H9 (cell line): ENCODE data around the gene MYO18A. TPM values are rescaled to one million over a fixed set of nuclear protein-coding genes. Genes with fewer than 3 reads are reported as not detected.

Source experiments
- DNase-seq: peaks from one replicate; pipeline ENCODE4 v3.0.0-alpha.2; 2017
- H2AFZ ChIP-seq: one replicate; pipeline ENCODE4 v1.6.1; 2013; ENCODE audit warnings: mild to moderate bottlenecking, low read length, control low read depth, moderate library complexity
- H2AK5ac ChIP-seq: 2 replicates; pipeline ENCODE4 v1.6.1; 2013; ENCODE audit warnings: low read length, control low read depth, mixed read lengths; ENCODE audit not compliant: insufficient read length
- H2BK120ac ChIP-seq: one replicate; pipeline ENCODE4 v1.6.1; 2013; ENCODE audit warnings: low read depth, mild to moderate bottlenecking, low read length, control low read depth, inconsistent platforms; ENCODE audit not compliant: poor library complexity, severe bottlenecking
- H2BK12ac ChIP-seq: 2 replicates; pipeline ENCODE4 v1.6.1; 2013; ENCODE audit warnings: low read length, control low read depth, mixed read lengths, low read depth; ENCODE audit not compliant: insufficient read length
- H2BK15ac ChIP-seq: 2 replicates; pipeline ENCODE4 v1.6.1; 2013; ENCODE audit warnings: low read depth, low read length, control low read depth
- H2BK20ac ChIP-seq: one replicate; pipeline ENCODE4 v1.6.1; 2013; ENCODE audit warnings: low read depth, mild to moderate bottlenecking, low read length, control low read depth, inconsistent platforms; ENCODE audit not compliant: poor library complexity, severe bottlenecking
- H2BK5ac ChIP-seq: 2 replicates; pipeline ENCODE4 v1.6.1; 2013; ENCODE audit warnings: low read length, control low read depth, mixed read lengths; ENCODE audit not compliant: insufficient read length
- H3K14ac ChIP-seq: 2 replicates; pipeline ENCODE4 v1.6.1; 2013; ENCODE audit warnings: low read length, control low read depth; ENCODE audit not compliant: insufficient read depth
- H3K18ac ChIP-seq: 2 replicates; pipeline ENCODE4 v1.6.1; 2013; ENCODE audit warnings: low read depth, mild to moderate bottlenecking, mixed read lengths, low read length, control low read depth; ENCODE audit not compliant: insufficient read length
- H3K23ac ChIP-seq: 2 replicates; pipeline ENCODE4 v1.6.1; 2013; ENCODE audit warnings: low read length, control low read depth, mixed read lengths, low read depth; ENCODE audit not compliant: insufficient read length
- H3K23me2 ChIP-seq: 2 replicates; pipeline ENCODE4 v1.6.1; 2013; ENCODE audit warnings: low read depth, mild to moderate bottlenecking, mixed read lengths, low read length, control low read depth; ENCODE audit not compliant: insufficient read length, poor library complexity, severe bottlenecking
- H3K27ac ChIP-seq: 2 replicates; pipeline ENCODE4 v1.5.1; 2013; ENCODE audit warnings: low read length, control low read depth, mixed read lengths, low read depth; ENCODE audit not compliant: insufficient read length
- H3K27me3 ChIP-seq: 2 replicates; pipeline ENCODE4 v1.6.1; 2013; ENCODE audit warnings: low read length, control low read depth, inconsistent platforms; ENCODE audit not compliant: insufficient read depth
- H3K4ac ChIP-seq: 2 replicates; pipeline ENCODE4 v1.6.1; 2013; ENCODE audit warnings: low read depth, mild to moderate bottlenecking, control low read depth, inconsistent platforms, low read length, moderate library complexity
- H3K4me1 ChIP-seq: 2 replicates; pipeline ENCODE4 v1.6.1; 2013; ENCODE audit warnings: low read length, control low read depth, inconsistent platforms; ENCODE audit not compliant: insufficient read depth
- H3K4me2 ChIP-seq: 2 replicates; pipeline ENCODE4 v1.6.1; 2013; ENCODE audit warnings: low read length, control low read depth, mixed read lengths; ENCODE audit not compliant: insufficient read length, insufficient read depth
- H3K56ac ChIP-seq: 2 replicates; pipeline ENCODE4 v1.6.1; 2013; ENCODE audit warnings: low read depth, mild to moderate bottlenecking, mixed read lengths, low read length, control low read depth; ENCODE audit not compliant: insufficient read length
- H3K79me1 ChIP-seq: 2 replicates; pipeline ENCODE4 v1.6.1; 2013; ENCODE audit warnings: low read depth, mild to moderate bottlenecking, moderate library complexity, low read length, control low read depth, inconsistent platforms; ENCODE audit not compliant: insufficient read depth, poor library complexity, severe bottlenecking
- H3K79me2 ChIP-seq: 2 replicates; pipeline ENCODE4 v1.6.1; 2013; ENCODE audit warnings: low read length, control low read depth, inconsistent platforms; ENCODE audit not compliant: insufficient read depth
- H3K9ac ChIP-seq: 2 replicates; pipeline ENCODE4 v1.6.1; 2013; ENCODE audit warnings: low read length, control low read depth, mixed read lengths; ENCODE audit not compliant: insufficient read length; ENCODE audit errors: extremely low read depth
- H3K9me3 ChIP-seq: one replicate; pipeline ENCODE4 v1.6.1; 2013; ENCODE audit warnings: low read depth, low read length, inconsistent platforms; ENCODE audit not compliant: control insufficient read depth
- H3T11ph ChIP-seq: one replicate; pipeline ENCODE4 v1.6.1; 2013; ENCODE audit warnings: mild to moderate bottlenecking, low read length, control low read depth, inconsistent platforms
- H4K20me1 ChIP-seq: one replicate; pipeline ENCODE4 v1.6.1; 2013; ENCODE audit not compliant: control insufficient read depth, insufficient read length, insufficient read depth
- H4K5ac ChIP-seq: 2 replicates; pipeline ENCODE4 v1.6.1; 2013; ENCODE audit warnings: low read depth, mild to moderate bottlenecking, mixed read lengths, low read length, control low read depth; ENCODE audit not compliant: insufficient read length
- H4K8ac ChIP-seq: replicated peaks from 2 replicates; pipeline ENCODE4 v1.6.1; 2013; ENCODE audit warnings: low read length, control low read depth, mixed read lengths, low read depth; ENCODE audit not compliant: insufficient read length
- H4K91ac ChIP-seq: 2 replicates; pipeline ENCODE4 v1.6.1; 2013; ENCODE audit warnings: low read depth, mild to moderate bottlenecking, moderate library complexity, mixed read lengths, low read length, control low read depth; ENCODE audit not compliant: insufficient read length
- H3K27ac Mint-ChIP-seq, 3 experiments: 2 replicates in 2 of 3; 3 replicates in 1 of 3; pipeline ENCODE4 v1.8.0; 2020 to 2021; ENCODE audit warnings: mixed read lengths in 3 of 3, mild to moderate bottlenecking in 1 of 3, moderate library complexity in 1 of 3
- H3K27me3 Mint-ChIP-seq: 2 replicates; pipeline ENCODE4 v1.8.0; 2021; ENCODE audit warnings: low read depth, mild to moderate bottlenecking, moderate library complexity, mixed read lengths
- H3K36me3 Mint-ChIP-seq, 3 experiments: 2 replicates in 2 of 3; 3 replicates in 1 of 3; pipeline ENCODE4 v1.8.0; 2020 to 2021; ENCODE audit warnings: low read depth in 3 of 3, mixed read lengths in 3 of 3; ENCODE audit not compliant: insufficient read depth in 1 of 3
- H3K4me1 Mint-ChIP-seq, 2 experiments: 2 replicates each; pipeline ENCODE4 v1.8.0; 2020; ENCODE audit warnings: mixed read lengths in 2 of 2
- H3K4me3 Mint-ChIP-seq, 2 experiments: 2 replicates in 1 of 2; 3 replicates in 1 of 2; pipeline ENCODE4 v1.8.0; 2020 to 2021; ENCODE audit warnings: mild to moderate bottlenecking in 2 of 2, mixed read lengths in 2 of 2, moderate library complexity in 1 of 2
- H3K9me3 Mint-ChIP-seq, 2 experiments: 2 replicates in 1 of 2; 3 replicates in 1 of 2; pipeline ENCODE4 v1.8.0; 2020; ENCODE audit warnings: mild to moderate bottlenecking in 2 of 2, mixed read lengths in 2 of 2, moderate library complexity in 1 of 2
- WGBS: extraction: QIAGEN DNeasy Blood & Tissue Kit; methylation state at CpG from one replicate; pipeline ENCODE4 v1.1.7; 2013; ENCODE audit warnings: missing lambda C conversion rate, low lambda C conversion rate, mixed read lengths; ENCODE audit not compliant: insufficient read length; ENCODE audit errors: extremely low coverage; 5-methylcytosine and 5-hydroxymethylcytosine counted together
- total RNA-seq: library from RNA; stranded (reverse); gene quantifications from 2 replicates; pipeline ENCODE4 v1.2.1, GENCODE V29; 2021
- TF ChIP-seq, protein P1 (sequence below): fragments of 200-600 bp; sonication (generic); conservative IDR thresholded peaks from 3 replicates; pipeline ENCODE4 v1.8.0; 2021; ENCODE audit warnings: antibody characterized with exemption, mild to moderate bottlenecking

MYO18A gene
- total RNA-seq, 1 experiment from 2014 or later: 21.6 TPM

DNA sequence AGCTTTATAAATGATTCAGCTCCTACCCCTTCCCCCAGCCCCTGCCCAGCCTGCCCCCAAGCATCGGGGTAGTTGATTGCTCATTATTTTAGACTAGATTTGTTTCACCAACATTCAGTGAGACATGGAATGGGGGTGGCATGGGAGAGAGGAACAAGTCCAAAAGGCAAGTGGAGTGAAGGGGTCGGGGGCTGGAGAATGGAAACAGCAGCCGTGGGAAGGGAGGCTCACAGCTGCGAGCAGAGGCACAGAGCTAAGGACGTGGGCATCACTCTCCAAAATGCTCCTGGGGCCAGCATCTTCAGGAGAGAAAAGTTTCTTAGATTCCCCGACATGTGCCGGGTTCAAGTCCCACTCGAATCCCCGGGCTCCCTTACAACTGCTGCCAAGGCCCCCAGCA lies 118.0 kb downstream of the MYO18A start:
- Histone ChIP-seq H3K23ac (no peak overlapping the region), H3K79me1 (no peaks in the 10 kb centered on the region), H3T11ph (no peak overlapping the region), H3K27me3 (no peaks in the 10 kb centered on the region), H4K8ac (no peak overlapping the region), H3K4me2 (no peak overlapping the region), H3K23me2 (no peaks in the 10 kb centered on the region), H3K9ac (no peak overlapping the region), H2BK12ac (no peak overlapping the region), H3K27ac (no peak overlapping the region), H4K20me1 (no peaks in the 10 kb centered on the region), H4K5ac (no peak overlapping the region), H3K9me3 (no peaks in the 10 kb centered on the region), H2AK5ac (no peak overlapping the region), H3K79me2 (no peaks in the 10 kb centered on the region), H2BK20ac (no peak overlapping the region), H2BK15ac (no peak overlapping the region), H2AFZ (no peak overlapping the region), H3K18ac (no peak overlapping the region), H2BK5ac (no peak overlapping the region), H3K4ac (no peak overlapping the region), H2BK120ac (no peak overlapping the region), H3K56ac (no peak overlapping the region), H3K4me1 (peaks cover 7% of the 10 kb centered on the region; the same call in 1 of the 2 replicates), H3K14ac (peak overlapping the region; percentile 50; the same call in 1 of the 2 replicates), H4K91ac (no peak overlapping the region)
- TF ChIP-seq, protein P1, sequence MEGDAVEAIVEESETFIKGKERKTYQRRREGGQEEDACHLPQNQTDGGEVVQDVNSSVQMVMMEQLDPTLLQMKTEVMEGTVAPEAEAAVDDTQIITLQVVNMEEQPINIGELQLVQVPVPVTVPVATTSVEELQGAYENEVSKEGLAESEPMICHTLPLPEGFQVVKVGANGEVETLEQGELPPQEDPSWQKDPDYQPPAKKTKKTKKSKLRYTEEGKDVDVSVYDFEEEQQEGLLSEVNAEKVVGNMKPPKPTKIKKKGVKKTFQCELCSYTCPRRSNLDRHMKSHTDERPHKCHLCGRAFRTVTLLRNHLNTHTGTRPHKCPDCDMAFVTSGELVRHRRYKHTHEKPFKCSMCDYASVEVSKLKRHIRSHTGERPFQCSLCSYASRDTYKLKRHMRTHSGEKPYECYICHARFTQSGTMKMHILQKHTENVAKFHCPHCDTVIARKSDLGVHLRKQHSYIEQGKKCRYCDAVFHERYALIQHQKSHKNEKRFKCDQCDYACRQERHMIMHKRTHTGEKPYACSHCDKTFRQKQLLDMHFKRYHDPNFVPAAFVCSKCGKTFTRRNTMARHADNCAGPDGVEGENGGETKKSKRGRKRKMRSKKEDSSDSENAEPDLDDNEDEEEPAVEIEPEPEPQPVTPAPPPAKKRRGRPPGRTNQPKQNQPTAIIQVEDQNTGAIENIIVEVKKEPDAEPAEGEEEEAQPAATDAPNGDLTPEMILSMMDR: no peak
- Mint-ChIP-seq H3K27me3 (no peaks in the 10 kb centered on the region), H3K36me3 (no peaks in the 10 kb centered on the region), H3K4me3 (0 out of 5 replicates have a peak overlapping the region, but pooled peaks of 1 of the 2 experiments have one; percentile 8), H3K9me3 (no peaks in the 10 kb centered on the region), H3K4me1 (peaks cover 51 to 59% of the 10 kb centered on the region in 2 experiments), H3K27ac (peak overlapping the region in 2 of 3 experiments; percentile 9 to 80; a peak in 4 of 7 replicates)
- DNase-seq: no peak
- no CpG with 5 or more reads among the region's 9 CpGs for WGBS
